Measurements from ENCODE around the gene NCKAP5. TPM values are rescaled to one million over a fixed set of nuclear protein-coding genes. Genes with fewer than 3 reads are reported as not detected.

Gene NCKAP5
- total and polyA plus RNA-seq, 2 donors: 1.9 to 2.0 TPM

DNA sequence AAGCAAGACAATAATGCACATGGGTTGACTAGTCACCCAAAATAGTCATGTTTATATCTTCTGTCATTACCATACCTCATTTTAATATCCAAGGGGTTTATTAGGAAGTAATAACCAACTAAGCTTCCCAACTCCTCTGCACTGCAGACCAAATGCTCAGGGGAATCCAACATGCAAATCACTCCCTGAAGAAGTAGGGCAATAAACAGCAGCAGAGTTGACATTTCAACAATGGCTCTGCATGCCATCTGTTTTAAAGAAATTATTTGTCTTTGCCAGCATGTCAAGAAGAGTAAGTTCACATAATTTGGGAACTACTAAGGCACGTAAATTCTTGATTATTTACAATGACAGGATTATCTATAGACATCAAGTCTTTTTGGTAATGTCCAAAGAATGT is 813.9 kb downstream of the NCKAP5 start:
- H3K36me3 ChIP-seq (ENCODE audit: control insufficient read depth in 2 of 2, insufficient read depth in 2 of 2, low read length in 1 of 2): no peaks in the 10 kb centered on the region
- H3K4me3 ChIP-seq (ENCODE audit: low read length in 2 of 2): no peak overlapping the region
- H3K27ac ChIP-seq (ENCODE audit: low read depth in 1 of 2, low read length in 1 of 2): no peak overlapping the region
- no peaks in the 10 kb centered on the region for H3K4me1 ChIP-seq (ENCODE audit: control insufficient read depth in 2 of 2, insufficient read depth in 2 of 2, low read length in 2 of 2)
- DNase-seq (ENCODE audit: low read depth in 6 of 9, low spot score in 9 of 9): no peak
- H3K27me3 ChIP-seq (ENCODE audit: control insufficient read depth in 2 of 2, insufficient read depth in 1 of 2, low read length in 1 of 2): no peaks in the 10 kb centered on the region
- 42% methylated on average over 1 of the region's 1 CpG for WGBS
- H3K9me3 ChIP-seq (ENCODE audit: control insufficient read depth in 2 of 2, insufficient read depth in 1 of 2, low read length in 1 of 2): no peaks in the 10 kb centered on the region

- H3K9me3 ChIP-seq (ENCODE audit: control insufficient read depth in 2 of 2, insufficient read depth in 1 of 2, low read length in 1 of 2): no peaks in the 10 kb centered on the region
- no peaks in the 10 kb centered on the region for H3K4me1 ChIP-seq (ENCODE audit: control insufficient read depth in 2 of 2, insufficient read depth in 2 of 2, low read length in 2 of 2)
- no peak for DNase-seq (ENCODE audit: low read depth in 6 of 9, low spot score in 9 of 9)
- H3K36me3 ChIP-seq (ENCODE audit: control insufficient read depth in 2 of 2, insufficient read depth in 2 of 2, low read length in 1 of 2): no peaks in the 10 kb centered on the region
- no peaks in the 10 kb centered on the region for H3K27me3 ChIP-seq (ENCODE audit: control insufficient read depth in 2 of 2, insufficient read depth in 1 of 2, low read length in 1 of 2)
- 96% methylated on average over 5 of the region's 5 CpGs for WGBS
- H3K4me3 ChIP-seq (ENCODE audit: low read length in 2 of 2): no peak overlapping the region
- H3K27ac ChIP-seq (ENCODE audit: low read depth in 1 of 2, low read length in 1 of 2): no peak overlapping the region
These were observed 815.6 kb downstream of the NCKAP5 start for GRCh38 chr2:132752421-132753206.

DNA sequence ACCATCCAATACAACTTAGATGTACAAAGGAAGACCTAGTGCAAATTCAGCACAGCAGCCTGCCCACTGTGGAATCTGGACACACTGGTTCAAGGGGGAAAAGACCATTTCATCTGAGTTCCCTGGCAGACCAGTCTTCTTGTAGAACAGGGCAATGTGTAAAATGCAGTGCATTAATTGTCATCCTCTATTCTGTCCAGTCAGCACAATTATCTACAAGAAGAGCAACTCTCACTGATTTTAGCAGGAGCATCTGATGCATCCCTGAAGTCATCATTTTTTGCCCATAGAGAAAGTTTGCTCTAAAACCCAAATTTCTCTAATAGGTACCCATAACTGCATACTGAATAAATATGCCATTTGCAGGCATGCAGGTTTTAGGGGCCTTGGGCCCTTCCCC is 816.4 kb downstream of the NCKAP5 start:
- Histone ChIP-seq H3K36me3 (ENCODE audit: control insufficient read depth in 2 of 2, insufficient read depth in 2 of 2, low read length in 1 of 2) (no peaks in the 10 kb centered on the region), H3K4me1 (ENCODE audit: control insufficient read depth in 2 of 2, insufficient read depth in 2 of 2, low read length in 2 of 2) (no peaks in the 10 kb centered on the region), H3K27me3 (ENCODE audit: control insufficient read depth in 2 of 2, insufficient read depth in 1 of 2, low read length in 1 of 2) (no peaks in the 10 kb centered on the region), H3K4me3 (ENCODE audit: low read length in 2 of 2) (no peak overlapping the region), H3K27ac (ENCODE audit: low read depth in 1 of 2, low read length in 1 of 2) (no peak overlapping the region), H3K9me3 (ENCODE audit: control insufficient read depth in 2 of 2, insufficient read depth in 1 of 2, low read length in 1 of 2) (no peaks in the 10 kb centered on the region)
- no peak for DNase-seq (ENCODE audit: low read depth in 6 of 9, low spot score in 9 of 9)

GRCh38 chr2:132750606-132751005 is 817.7 kb downstream of the NCKAP5 start:
- no peaks in the 10 kb centered on the region for H3K9me3 ChIP-seq (ENCODE audit: control insufficient read depth in 2 of 2, insufficient read depth in 1 of 2, low read length in 1 of 2)
- no peaks in the 10 kb centered on the region for H3K4me1 ChIP-seq (ENCODE audit: control insufficient read depth in 2 of 2, insufficient read depth in 2 of 2, low read length in 2 of 2)
- H3K4me3 ChIP-seq (ENCODE audit: low read length in 2 of 2): no peak overlapping the region
- H3K27me3 ChIP-seq (ENCODE audit: control insufficient read depth in 2 of 2, insufficient read depth in 1 of 2, low read length in 1 of 2): no peaks in the 10 kb centered on the region
- H3K27ac ChIP-seq (ENCODE audit: low read depth in 1 of 2, low read length in 1 of 2): no peak overlapping the region
- DNase-seq (ENCODE audit: low read depth in 6 of 9, low spot score in 9 of 9): no peak
- no peaks in the 10 kb centered on the region for H3K36me3 ChIP-seq (ENCODE audit: control insufficient read depth in 2 of 2, insufficient read depth in 2 of 2, low read length in 1 of 2)

DNA sequence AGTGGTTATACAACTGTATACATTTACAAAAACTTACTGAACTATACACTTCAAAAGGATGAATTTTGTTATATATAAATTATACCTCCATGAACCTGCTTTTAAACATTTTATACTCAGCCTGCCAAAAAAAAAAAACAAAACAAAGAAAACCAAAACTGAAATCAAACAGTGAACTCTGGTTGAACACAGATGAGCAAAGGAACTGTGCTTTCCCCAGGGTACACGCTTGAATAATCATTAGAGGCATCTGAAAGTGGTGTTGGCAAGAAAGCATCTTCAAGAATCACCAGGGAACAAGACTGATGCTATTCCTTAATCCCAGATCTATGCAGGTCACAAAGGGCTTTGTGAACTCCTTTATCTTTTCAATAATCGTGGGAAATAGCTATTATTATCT is 821.2 kb downstream of the NCKAP5 start:
- no peak overlapping the region for H3K4me3 ChIP-seq (ENCODE audit: low read length in 2 of 2)
- H3K27ac ChIP-seq (ENCODE audit: low read depth in 1 of 2, low read length in 1 of 2): no peak overlapping the region
- H3K9me3 ChIP-seq (ENCODE audit: control insufficient read depth in 2 of 2, insufficient read depth in 1 of 2, low read length in 1 of 2): no peaks in the 10 kb centered on the region
- no peak for DNase-seq (ENCODE audit: low read depth in 6 of 9, low spot score in 9 of 9)
- no peaks in the 10 kb centered on the region for H3K4me1 ChIP-seq (ENCODE audit: control insufficient read depth in 2 of 2, insufficient read depth in 2 of 2, low read length in 2 of 2)
- 90% methylated on average over 2 of the region's 2 CpGs for WGBS
- no peaks in the 10 kb centered on the region for H3K36me3 ChIP-seq (ENCODE audit: control insufficient read depth in 2 of 2, insufficient read depth in 2 of 2, low read length in 1 of 2)
- no peaks in the 10 kb centered on the region for H3K27me3 ChIP-seq (ENCODE audit: control insufficient read depth in 2 of 2, insufficient read depth in 1 of 2, low read length in 1 of 2)

DNA sequence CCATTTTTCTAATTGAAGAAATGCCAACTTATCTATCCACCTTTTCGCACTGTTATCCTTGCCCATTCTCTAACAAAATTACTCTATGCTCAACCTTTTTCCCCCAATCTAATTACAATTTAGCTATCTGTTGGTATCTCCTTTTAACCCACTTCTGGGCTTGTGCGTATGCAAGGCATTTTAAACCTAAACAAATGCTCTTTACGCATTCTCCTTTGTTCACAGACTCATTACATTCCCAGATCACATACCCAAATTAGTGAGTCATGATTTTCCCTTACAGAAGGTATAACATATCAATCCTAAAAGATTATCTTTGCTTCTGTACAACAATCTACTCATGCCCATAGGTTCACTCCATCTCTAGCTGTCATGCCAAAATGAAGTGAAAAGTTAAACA is 826.5 kb downstream of the NCKAP5 start:
- Histone ChIP-seq H3K9me3 (ENCODE audit: control insufficient read depth in 2 of 2, insufficient read depth in 1 of 2, low read length in 1 of 2) (no peaks in the 10 kb centered on the region), H3K36me3 (ENCODE audit: control insufficient read depth in 2 of 2, insufficient read depth in 2 of 2, low read length in 1 of 2) (no peaks in the 10 kb centered on the region), H3K4me1 (ENCODE audit: control insufficient read depth in 2 of 2, insufficient read depth in 2 of 2, low read length in 2 of 2) (no peaks in the 10 kb centered on the region), H3K27me3 (ENCODE audit: control insufficient read depth in 2 of 2, insufficient read depth in 1 of 2, low read length in 1 of 2) (no peaks in the 10 kb centered on the region), H3K27ac (ENCODE audit: low read depth in 1 of 2, low read length in 1 of 2) (no peak overlapping the region), H3K4me3 (ENCODE audit: low read length in 2 of 2) (no peak overlapping the region)
- DNase-seq (ENCODE audit: low read depth in 6 of 9, low spot score in 9 of 9): no peak
- 90% methylated on average over 3 of the region's 3 CpGs for WGBS

GRCh38 chr2:132740081-132740720 is 828.1 kb downstream of the NCKAP5 start:
- Histone ChIP-seq H3K36me3 (ENCODE audit: control insufficient read depth in 2 of 2, insufficient read depth in 2 of 2, low read length in 1 of 2) (no peaks in the 10 kb centered on the region), H3K27me3 (ENCODE audit: control insufficient read depth in 2 of 2, insufficient read depth in 1 of 2, low read length in 1 of 2) (no peaks in the 10 kb centered on the region), H3K4me1 (ENCODE audit: control insufficient read depth in 2 of 2, insufficient read depth in 2 of 2, low read length in 2 of 2) (no peaks in the 10 kb centered on the region), H3K9me3 (ENCODE audit: control insufficient read depth in 2 of 2, insufficient read depth in 1 of 2, low read length in 1 of 2) (no peaks in the 10 kb centered on the region), H3K4me3 (ENCODE audit: low read length in 2 of 2) (no peak overlapping the region), H3K27ac (ENCODE audit: low read depth in 1 of 2, low read length in 1 of 2) (no peak overlapping the region)
- DNase-seq (ENCODE audit: low read depth in 6 of 9, low spot score in 9 of 9): no peak

GRCh38 chr2:132738223-132738622 is 830.0 kb downstream of the NCKAP5 start:
- Histone ChIP-seq H3K4me1 (ENCODE audit: control insufficient read depth in 2 of 2, insufficient read depth in 2 of 2, low read length in 2 of 2) (no peaks in the 10 kb centered on the region), H3K27ac (ENCODE audit: low read depth in 1 of 2, low read length in 1 of 2) (no peak overlapping the region), H3K27me3 (ENCODE audit: control insufficient read depth in 2 of 2, insufficient read depth in 1 of 2, low read length in 1 of 2) (no peaks in the 10 kb centered on the region), H3K36me3 (ENCODE audit: control insufficient read depth in 2 of 2, insufficient read depth in 2 of 2, low read length in 1 of 2) (no peaks in the 10 kb centered on the region), H3K9me3 (ENCODE audit: control insufficient read depth in 2 of 2, insufficient read depth in 1 of 2, low read length in 1 of 2) (no peaks in the 10 kb centered on the region), H3K4me3 (ENCODE audit: low read length in 2 of 2) (no peak overlapping the region)
- WGBS: 91% methylated on average over 1 of the region's 1 CpG
- no peak for DNase-seq (ENCODE audit: low read depth in 6 of 9, low spot score in 9 of 9)

DNA sequence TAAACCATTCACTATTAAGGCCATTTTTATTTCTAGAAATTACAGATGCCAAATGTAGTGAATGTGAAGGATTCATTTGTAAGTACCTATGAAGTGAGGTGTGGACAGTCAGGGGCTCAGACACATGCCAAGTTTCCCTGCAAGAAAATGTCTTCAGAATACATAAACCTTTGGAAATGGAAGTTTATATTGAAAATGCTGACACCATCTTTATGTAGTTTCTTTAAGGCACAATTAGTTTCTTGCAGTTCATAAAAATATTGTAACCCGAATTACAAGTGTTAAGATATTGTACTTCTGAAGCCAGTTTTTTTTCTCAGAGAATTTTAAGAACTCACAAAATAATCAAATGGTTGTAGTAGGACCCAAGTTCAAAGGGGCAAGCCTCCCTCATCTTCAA is 832.2 kb downstream of the NCKAP5 start:
- 96% methylated on average over 1 of the region's 1 CpG for WGBS
- Histone ChIP-seq H3K36me3 (ENCODE audit: control insufficient read depth in 2 of 2, insufficient read depth in 2 of 2, low read length in 1 of 2) (no peaks in the 10 kb centered on the region), H3K27ac (ENCODE audit: low read depth in 1 of 2, low read length in 1 of 2) (no peak overlapping the region), H3K4me1 (ENCODE audit: control insufficient read depth in 2 of 2, insufficient read depth in 2 of 2, low read length in 2 of 2) (no peaks in the 10 kb centered on the region), H3K9me3 (ENCODE audit: control insufficient read depth in 2 of 2, insufficient read depth in 1 of 2, low read length in 1 of 2) (no peaks in the 10 kb centered on the region), H3K4me3 (ENCODE audit: low read length in 2 of 2) (no peak overlapping the region), H3K27me3 (ENCODE audit: control insufficient read depth in 2 of 2, insufficient read depth in 1 of 2, low read length in 1 of 2) (no peaks in the 10 kb centered on the region)
- DNase-seq (ENCODE audit: low read depth in 6 of 9, low spot score in 9 of 9): no peak

Data from thymus (tissue), 11 donors.